Measurements from ENCODE around the gene AKAP7.
"Not testable (repeated sequence)": the region's sequence is repeated elsewhere in the genome, so short reads cannot be mapped to it uniquely, and the experiment has no call there.

Gene AKAP7

GRCh38 chr6:131135244-131136020, at the start of gene AKAP7:
Gene AKAP7 (plus strand): TSS chr6:131135467. CDS start chr6:131135764, 297 bp downstream.
- no peak for DNase-seq

GRCh38 chr6:131090339-131090738, 44.9 kb upstream of the AKAP7 start:
- not testable (repeated sequence) for DNase-seq

GRCh38 chr6:131091944-131092343, 43.3 kb upstream of the AKAP7 start:
- DNase-seq = not testable (repeated sequence)

DNA sequence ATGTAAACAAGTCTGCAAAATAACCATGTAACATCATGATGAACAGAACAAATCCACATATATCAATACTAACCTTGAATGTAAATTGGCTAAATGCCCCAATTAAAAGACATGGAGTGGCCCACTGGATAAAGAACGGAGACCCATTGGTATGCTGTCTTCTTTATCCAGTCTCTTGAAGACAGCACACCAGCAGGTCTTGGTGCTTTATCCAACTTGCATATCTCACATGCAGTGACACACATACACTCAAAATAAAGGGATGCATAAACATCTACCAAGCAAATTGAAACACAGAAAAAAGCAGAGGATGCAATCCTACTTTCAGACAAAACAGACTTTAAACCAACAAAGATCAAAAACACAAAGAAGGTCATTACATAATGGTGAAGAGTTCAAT, 41.9 kb upstream of the AKAP7 start:
- no peak for DNase-seq

GRCh38 chr6:131096786-131097185, 38.5 kb upstream of the AKAP7 start:
- DNase-seq = no peak

DNA sequence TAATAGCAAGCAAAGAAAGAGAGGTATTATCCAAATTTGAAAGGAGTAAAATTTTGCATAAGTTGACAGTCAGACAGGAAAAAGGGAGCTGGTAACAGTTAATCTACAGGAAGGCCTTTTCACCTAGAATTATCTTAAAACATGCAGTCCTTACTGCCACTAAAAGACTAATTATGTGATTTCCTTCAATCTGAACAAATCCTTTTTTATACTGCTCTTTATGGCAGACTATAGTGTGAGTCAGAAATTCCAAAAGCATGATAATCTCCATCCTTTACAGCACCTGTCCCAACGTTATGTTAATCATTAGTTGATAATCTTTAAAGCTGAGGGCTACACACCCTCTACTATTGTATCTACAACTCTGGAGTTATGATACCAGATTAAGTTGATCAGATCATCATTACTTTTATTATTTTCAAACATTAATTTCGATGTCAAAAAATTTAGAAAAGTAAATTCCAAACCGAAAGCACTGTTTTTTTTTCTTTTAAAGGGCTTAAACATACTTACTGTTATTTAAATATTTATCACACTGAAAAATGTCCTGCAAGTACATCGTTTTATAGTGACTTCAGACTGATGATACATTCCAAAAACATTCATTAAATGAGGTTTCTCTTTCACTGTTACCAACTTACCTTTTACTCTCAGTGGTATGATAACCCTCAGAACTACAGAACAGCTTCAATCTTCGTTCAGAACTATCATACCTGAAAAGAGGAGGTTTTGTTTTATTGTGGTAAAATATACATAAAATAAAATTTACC, 33.2 kb upstream of the AKAP7 start:
- DNase-seq = no peak

DNA sequence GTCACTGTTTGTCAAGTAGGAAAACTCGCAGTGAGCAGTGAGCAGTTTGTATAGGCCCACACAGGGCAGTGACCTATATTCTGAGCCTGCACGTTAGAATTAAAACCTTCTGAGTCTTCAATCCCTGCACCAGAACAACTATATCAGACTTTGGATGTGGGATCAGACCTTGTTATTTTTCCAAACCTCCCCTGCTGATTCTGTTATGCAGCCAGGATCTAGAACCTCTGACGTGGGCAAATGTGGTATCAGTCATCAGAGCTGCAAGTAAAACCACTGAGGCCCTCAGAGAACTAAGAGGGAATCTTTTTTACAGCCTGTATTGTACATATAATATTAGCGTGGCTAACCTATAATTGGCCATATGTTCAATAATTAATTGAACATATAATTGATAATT, 32.0 kb upstream of the AKAP7 start:
- DNase-seq = no peak

- DNase-seq = no peak
Observed at GRCh38 chr6:131103901-131104300, 31.4 kb upstream of the AKAP7 start.

- DNase-seq = no peak
Observed at GRCh38 chr6:131107151-131107550, 28.1 kb upstream of the AKAP7 start.

GRCh38 chr6:131112249-131112648, 23.0 kb upstream of the AKAP7 start:
- DNase-seq = no peak

- DNase-seq = no peak
Observed at GRCh38 chr6:131115651-131116050, 19.6 kb upstream of the AKAP7 start.

DNA sequence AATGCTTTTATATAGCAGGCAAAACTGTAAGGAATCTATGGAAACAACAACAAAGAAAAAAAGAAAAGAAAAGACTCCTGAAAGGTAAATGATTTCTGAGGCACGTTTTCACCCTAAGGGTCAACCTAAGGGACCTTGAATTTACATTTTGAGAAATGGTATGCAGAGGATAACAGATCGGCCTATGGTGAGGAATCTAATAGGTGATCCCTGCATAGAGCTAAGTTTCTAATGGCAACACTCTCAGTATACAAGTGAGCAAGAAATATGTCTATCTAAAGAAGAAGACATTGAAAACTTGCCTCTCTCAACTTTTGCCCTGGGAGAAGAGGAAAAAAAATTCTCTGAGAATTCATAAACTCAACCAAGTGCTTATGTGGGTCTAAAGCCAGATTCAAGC, 18.9 kb upstream of the AKAP7 start:
- DNase-seq = no peak

GRCh38 chr6:131116755-131117360, 18.4 kb upstream of the AKAP7 start:
- DNase-seq = no peak

DNA sequence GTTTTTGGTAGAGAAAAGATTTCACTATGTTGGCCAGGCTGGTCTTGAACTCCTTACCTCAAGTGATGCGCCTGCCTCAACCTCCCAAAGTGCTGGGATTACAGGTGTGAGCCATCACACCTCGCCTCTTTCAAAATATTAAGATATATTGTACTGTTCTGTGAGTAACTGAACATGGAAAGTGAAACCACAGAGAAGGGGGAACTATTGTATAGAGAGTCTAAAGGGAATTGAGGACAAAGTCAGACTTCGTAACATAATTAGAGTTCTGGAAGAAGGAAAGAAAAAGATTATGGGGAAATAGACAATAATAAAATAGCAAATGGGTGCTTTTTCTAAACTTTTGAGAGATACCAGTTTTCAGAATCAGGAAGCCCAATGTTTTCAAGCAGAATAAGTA, 17.4 kb upstream of the AKAP7 start:
- DNase-seq = no peak

- DNase-seq = no peak
Observed at GRCh38 chr6:131122007-131122406, 13.3 kb upstream of the AKAP7 start.

DNA sequence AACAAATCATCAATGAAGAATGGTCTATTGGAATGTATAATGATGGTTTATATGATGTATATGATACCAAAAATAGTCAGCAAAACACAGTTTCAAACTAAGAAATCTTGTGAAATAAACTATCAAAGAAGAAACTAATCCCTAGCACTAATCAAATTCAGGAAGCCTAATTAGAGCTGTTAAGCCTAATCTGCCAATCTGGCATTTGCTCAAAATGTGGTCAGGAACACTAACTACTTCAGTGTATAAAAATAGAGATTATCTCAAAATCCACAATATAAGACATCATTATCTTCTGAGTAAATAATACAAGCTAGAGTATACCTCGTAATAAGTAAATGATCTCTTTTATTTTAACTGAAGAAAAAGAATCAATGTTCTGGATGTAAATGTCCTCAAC, 12.8 kb upstream of the AKAP7 start:
- no peak for DNase-seq

- DNase-seq = no peak
Observed at GRCh38 chr6:131124336-131125071, 10.8 kb upstream of the AKAP7 start.

- DNase-seq = no peak
Observed at GRCh38 chr6:131125431-131125830, 9.8 kb upstream of the AKAP7 start.

GRCh38 chr6:131129689-131130553, 5.3 kb upstream of the AKAP7 start:
- DNase-seq = no peak

- DNase-seq = no peak
Observed at GRCh38 chr6:131130554-131130940, 4.7 kb upstream of the AKAP7 start.

GRCh38 chr6:131132360-131132759, 2.9 kb upstream of the AKAP7 start:
- no peak for DNase-seq

Measured in cerebellar nuclear complex (tissue), 1 donor.